HG02852 (cell line): ENCODE measurements around the gene MMUT.
"Not testable (repeated sequence)": the region's sequence is repeated elsewhere in the genome, so short reads cannot be mapped to it uniquely, and the experiment has no call there.

Experiments used
- ATAC-seq: cut with Tn5 transposase; IDR thresholded peaks from one replicate; pipeline ENCODE4 v1.9.1; 2021; ENCODE audit warnings: mild to moderate bottlenecking, moderate library complexity; ENCODE audit not compliant: unreplicated experiment

The MMUT gene

GRCh38 chr6:49430187-49430586, 32.9 kb downstream of the MMUT start:
- ATAC-seq: no peak

DNA sequence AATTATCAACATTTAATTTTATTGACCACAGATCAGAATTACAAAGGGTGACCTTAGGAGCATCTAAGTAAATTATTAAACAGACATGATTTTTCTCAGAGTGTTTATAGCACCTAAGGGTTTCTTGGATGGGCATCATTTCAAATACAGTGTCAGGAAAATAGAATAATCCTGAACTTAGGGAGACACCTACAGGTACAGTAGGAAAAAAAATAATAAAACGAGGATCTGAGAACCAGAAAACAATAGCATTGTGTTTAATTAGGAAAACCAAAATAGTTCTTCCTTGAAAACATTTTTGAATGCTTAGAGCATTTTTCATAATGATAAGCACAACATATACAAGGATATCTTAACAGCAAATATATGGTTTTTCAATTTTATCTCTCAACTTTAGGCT, 39.2 kb downstream of the MMUT start:
- no peak for ATAC-seq

DNA sequence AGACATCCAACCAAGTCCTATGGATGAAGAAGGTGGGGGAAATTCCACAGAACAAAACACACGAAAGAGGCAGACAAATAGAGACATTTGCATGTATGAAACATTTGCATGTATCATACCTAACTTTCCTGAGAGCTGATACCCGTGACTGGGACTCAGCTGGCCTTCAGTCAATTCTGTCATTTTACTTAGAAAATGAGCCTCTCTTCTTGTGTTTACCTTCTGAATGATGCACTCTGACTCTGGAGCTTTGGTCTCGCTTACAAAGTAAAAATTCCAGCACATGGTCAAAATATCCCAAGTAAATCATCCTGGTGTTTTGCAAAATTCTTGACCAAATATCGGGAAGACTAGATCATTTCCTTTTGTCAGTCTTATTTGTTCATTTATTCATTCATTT, 46.9 kb downstream of the MMUT start:
- no peak for ATAC-seq

DNA sequence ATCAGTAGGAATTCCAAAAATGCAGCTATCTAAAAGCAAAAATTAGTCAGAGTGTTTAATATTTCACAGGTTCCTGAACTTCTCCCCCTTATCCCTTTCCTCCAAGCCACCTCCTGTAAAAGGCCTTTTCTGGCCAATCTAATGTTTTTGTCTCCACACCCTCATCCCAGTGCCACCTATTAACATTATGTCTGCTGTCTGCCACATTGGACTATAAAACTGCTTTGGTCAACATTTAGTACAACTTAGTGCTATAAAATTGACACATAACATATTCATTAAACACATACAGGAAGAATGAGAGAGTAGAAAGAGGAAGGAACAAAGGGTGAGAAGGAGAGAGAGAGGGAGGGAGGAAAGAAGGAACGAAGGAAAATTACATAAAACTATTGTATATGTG, 47.7 kb downstream of the MMUT start:
- no peak for ATAC-seq

GRCh38 chr6:49410564-49410963, 52.5 kb downstream of the MMUT start:
- no peak for ATAC-seq

- ATAC-seq: peak; percentile 95
These were observed 53.0 kb downstream of the MMUT start for GRCh38 chr6:49409951-49410542.

DNA sequence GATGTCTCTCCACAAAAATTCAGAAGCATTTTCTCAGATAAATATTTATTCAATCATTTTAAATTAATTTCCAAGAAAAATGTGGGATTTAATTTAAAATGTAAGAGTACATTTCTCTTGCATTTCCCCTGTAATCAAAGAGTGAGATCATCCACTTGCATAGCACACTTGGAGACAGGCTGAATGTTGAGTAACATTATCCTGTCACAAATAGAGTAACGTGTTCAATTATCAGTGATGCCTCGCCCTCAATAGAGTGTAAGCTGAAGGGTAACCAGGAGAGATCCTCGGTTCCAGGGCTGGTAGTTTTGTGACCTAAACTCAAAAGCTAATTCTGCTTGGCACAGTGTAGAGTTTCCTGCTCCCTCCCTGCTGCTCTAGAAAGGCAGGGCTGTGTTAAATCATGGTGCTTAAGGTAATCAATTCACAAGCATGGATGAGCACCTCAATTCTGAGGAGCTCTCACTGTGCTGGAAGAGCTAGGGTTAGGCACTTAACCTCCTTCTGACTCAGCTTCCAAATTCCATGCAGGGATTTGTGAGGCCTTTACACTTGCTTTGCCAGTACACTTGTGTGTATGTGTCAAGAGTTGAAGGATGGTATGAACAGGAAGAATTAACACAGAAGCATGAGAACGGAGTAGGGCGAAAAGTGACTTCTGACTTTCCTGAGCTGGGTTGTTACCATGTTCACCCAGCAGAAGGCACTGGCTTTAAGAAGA, 56.6 kb downstream of the MMUT start:
- ATAC-seq: no peak

DNA sequence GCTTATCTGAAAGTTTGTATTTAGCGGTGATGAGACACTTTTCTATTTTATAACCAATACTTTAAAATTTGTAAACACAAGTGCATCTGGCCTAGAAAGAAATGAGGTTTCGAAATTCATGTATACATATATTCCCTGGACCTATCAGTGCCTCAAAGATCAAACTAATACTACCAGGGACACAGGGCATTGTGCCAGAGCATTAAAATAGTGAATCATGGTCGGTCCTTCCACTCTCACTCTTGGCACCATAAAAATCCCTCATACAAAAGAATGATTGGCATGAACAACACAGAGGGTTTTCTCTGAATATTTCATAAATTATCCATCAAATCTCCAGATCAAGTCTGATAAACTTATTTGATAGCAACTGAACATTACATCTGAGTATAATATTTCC, 62.0 kb downstream of the MMUT start:
- ATAC-seq: no peak

DNA sequence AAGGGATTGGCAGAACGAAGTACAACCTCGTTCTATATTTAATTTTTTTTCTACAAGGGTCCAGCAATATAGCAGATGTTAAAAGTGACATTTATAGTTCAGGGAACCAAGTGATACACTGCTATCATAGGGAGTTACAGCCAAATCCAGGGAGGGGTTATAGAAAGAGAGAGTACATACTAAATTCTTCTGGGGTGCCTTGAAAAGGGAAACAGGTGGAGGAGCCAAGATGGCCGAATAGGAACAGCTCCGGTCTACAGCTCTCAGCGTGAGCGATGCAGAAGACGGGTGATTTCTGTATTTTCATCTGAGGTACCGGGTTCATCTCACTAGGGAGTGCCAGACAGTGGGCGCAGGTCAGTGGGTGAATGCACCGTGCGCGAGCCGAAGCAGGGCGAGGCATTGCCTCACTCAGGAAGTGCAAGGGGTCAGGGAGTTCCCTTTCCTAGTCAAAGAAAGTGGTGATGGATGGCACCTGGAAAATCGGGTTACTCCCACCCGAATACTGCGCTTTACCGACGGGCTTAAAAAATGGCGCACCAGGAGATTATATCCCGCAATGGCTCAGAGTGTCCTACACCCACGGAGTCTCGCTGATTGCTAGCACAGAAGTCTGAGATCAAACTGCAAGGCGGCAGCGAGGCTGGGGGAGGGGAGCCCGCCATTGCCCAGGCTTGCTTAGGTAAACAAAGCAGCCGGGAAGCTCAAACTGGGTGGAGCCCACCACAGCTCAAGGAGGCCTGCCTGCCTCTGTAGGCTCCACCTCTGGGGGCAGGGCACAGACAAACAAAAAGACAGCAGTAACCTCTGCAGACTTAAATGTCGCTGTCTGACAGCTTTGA, 76.2 kb downstream of the MMUT start:
- ATAC-seq: not testable (repeated sequence)

- no peak for ATAC-seq
These were observed 78.1 kb downstream of the MMUT start for GRCh38 chr6:49384904-49385303.
